ENCODE results near the gene RHBDF1. TPM values are rescaled to one million over a fixed set of nuclear protein-coding genes. Genes with fewer than 3 reads are reported as not detected.

Gene RHBDF1
- total and polyA plus RNA-seq, 2 of the 13 experiments (the other 11 are each of a cell fraction or from before 2014, with no cell fraction given), result 5.4 to 26.9 TPM

DNA sequence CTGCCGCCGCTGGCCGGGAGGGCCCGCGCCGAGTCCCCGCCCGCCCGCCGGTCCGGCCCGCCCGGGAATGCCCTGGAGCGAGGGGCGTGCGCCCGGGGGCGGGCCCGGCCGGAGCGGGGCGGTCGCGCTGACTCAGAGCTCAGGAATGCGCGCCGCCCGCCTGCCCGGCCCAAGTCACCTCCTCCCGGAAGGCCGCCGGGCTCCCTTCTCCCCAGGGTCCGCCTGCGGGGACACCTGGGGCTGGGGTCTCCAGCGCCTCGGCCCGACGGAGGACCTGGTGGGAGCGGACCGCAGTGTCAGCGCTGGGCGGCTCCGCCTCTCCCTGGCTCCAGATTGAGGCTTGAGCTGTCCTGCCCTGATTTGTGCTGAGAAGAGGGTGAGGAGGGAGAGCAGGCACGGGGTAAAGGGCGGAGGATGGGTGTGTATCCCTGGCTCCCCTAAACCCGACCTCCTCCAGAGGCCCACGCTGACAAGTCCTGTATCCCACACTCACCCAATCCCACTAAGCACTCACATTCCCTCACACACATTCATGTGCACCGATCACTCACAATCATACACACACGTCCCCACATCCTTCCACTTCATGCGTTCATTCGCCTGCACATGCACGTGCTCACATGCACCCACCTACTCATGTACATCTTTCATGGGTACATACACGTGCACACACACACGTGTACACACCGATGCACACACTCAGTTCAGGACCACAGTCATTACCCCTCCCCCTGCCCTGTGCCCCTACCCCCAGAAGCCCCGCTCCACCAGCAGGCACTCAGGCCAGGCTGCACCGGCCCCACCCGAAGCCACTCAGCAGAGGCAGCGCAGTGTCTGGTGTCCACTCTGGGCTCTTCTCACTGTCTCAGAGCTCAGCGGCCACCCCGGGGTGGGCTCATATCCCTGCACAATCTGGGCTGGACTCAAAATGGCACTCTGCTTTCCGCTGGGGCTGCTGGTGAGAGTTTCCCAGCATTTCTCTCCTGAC is at the start of gene RHBDF1 (continued):
- TF ChIP-seq, protein P1, sequence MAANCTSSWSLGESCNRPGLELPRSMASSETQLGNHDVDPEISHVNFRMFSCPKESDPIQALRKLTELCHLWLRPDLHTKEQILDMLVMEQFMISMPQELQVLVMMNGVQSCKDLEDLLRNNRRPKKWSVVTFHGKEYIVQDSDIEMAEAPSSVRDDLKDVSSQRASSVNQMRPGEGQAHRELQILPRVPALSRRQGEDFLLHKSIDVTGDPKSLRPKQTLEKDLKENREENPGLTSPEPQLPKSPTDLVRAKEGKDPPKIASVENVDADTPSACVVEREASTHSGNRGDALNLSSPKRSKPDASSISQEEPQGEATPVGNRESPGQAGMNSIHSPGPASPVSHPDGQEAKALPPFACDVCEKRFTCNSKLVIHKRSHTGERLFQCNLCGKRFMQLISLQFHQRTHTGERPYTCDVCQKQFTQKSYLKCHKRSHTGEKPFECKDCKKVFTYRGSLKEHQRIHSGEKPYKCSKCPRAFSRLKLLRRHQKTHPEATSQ (CRISPR knock-in tag; IDR thresholded peaks at IDR 0.05; ENCODE audit: borderline replicate concordance), result no peak
- TF ChIP-seq FLYWCH1 (CRISPR knock-in tag; IDR thresholded peaks at IDR 0.05) (no peak), MTA3 (CRISPR knock-in tag; IDR thresholded peaks at IDR 0.05) (no peak), MIER3 (CRISPR knock-in tag; IDR thresholded peaks at IDR 0.05; ENCODE audit: borderline replicate concordance) (no peak), KAT8 (CRISPR knock-in tag; IDR thresholded peaks at IDR 0.05) (no peak), RXRA (CRISPR knock-in tag; IDR thresholded peaks at IDR 0.05) (peak; percentile 50; the same call in 1 of the 2 replicates), ZSCAN12 (CRISPR knock-in tag; IDR thresholded peaks at IDR 0.05) (no peak), HOXD1 (CRISPR knock-in tag; IDR thresholded peaks at IDR 0.05) (no peak), IKZF4 (CRISPR knock-in tag; IDR thresholded peaks at IDR 0.05; ENCODE audit: borderline replicate concordance, low read depth, not compliant biosample characterization) (no peak), NFIC (IDR thresholded peaks at IDR 0.05; ENCODE audit: low read length) (no peak), ERF (CRISPR knock-in tag; IDR thresholded peaks at IDR 0.05) (no peak), TEAD3 (CRISPR knock-in tag; optimal IDR thresholded peaks at IDR 0.05; ENCODE audit: borderline replicate concordance) (peak; percentile 94), ARNT (IDR thresholded peaks at IDR 0.05) (no peak), ZNF605 (CRISPR knock-in tag; IDR thresholded peaks at IDR 0.05) (no peak), MAZ (IDR thresholded peaks at IDR 0.05; ENCODE audit: borderline replicate concordance, low read depth, low read length) (peak; percentile 69; the same call in 1 of the 2 replicates), MAZ (CRISPR knock-in tag; IDR thresholded peaks at IDR 0.05; ENCODE audit: low read depth) (no peak), ZBTB8A (CRISPR knock-in tag; IDR thresholded peaks at IDR 0.05; ENCODE audit: borderline replicate concordance, low read depth) (no peak)
- TF ChIP-seq, protein P2, sequence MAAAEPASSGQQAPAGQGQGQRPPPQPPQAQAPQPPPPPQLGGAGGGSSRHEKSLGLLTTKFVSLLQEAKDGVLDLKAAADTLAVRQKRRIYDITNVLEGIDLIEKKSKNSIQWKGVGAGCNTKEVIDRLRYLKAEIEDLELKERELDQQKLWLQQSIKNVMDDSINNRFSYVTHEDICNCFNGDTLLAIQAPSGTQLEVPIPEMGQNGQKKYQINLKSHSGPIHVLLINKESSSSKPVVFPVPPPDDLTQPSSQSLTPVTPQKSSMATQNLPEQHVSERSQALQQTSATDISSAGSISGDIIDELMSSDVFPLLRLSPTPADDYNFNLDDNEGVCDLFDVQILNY (CRISPR knock-in tag; conservative IDR thresholded peaks at IDR 0.05), result no peak
- TF ChIP-seq, protein P3, sequence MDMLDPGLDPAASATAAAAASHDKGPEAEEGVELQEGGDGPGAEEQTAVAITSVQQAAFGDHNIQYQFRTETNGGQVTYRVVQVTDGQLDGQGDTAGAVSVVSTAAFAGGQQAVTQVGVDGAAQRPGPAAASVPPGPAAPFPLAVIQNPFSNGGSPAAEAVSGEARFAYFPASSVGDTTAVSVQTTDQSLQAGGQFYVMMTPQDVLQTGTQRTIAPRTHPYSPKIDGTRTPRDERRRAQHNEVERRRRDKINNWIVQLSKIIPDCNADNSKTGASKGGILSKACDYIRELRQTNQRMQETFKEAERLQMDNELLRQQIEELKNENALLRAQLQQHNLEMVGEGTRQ (IDR thresholded peaks at IDR 0.05; ENCODE audit: low read depth, low read length), result no peak
- TF ChIP-seq, protein P3 (CRISPR knock-in tag; IDR thresholded peaks at IDR 0.05; ENCODE audit: borderline replicate concordance), result no peak
- TF ChIP-seq, protein P4, sequence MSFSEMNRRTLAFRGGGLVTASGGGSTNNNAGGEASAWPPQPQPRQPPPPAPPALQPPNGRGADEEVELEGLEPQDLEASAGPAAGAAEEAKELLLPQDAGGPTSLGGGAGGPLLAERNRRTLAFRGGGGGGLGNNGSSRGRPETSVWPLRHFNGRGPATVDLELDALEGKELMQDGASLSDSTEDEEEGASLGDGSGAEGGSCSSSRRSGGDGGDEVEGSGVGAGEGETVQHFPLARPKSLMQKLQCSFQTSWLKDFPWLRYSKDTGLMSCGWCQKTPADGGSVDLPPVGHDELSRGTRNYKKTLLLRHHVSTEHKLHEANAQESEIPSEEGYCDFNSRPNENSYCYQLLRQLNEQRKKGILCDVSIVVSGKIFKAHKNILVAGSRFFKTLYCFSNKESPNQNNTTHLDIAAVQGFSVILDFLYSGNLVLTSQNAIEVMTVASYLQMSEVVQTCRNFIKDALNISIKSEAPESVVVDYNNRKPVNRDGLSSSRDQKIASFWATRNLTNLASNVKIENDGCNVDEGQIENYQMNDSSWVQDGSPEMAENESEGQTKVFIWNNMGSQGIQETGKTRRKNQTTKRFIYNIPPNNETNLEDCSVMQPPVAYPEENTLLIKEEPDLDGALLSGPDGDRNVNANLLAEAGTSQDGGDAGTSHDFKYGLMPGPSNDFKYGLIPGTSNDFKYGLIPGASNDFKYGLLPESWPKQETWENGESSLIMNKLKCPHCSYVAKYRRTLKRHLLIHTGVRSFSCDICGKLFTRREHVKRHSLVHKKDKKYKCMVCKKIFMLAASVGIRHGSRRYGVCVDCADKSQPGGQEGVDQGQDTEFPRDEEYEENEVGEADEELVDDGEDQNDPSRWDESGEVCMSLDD (CRISPR knock-in tag; IDR thresholded peaks at IDR 0.05; ENCODE audit: borderline replicate concordance), result no peak
- TF ChIP-seq, protein P5, sequence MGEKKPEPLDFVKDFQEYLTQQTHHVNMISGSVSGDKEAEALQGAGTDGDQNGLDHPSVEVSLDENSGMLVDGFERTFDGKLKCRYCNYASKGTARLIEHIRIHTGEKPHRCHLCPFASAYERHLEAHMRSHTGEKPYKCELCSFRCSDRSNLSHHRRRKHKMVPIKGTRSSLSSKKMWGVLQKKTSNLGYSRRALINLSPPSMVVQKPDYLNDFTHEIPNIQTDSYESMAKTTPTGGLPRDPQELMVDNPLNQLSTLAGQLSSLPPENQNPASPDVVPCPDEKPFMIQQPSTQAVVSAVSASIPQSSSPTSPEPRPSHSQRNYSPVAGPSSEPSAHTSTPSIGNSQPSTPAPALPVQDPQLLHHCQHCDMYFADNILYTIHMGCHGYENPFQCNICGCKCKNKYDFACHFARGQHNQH (CRISPR knock-in tag; IDR thresholded peaks at IDR 0.05), result no peak

All from HepG2 (cell line).